ENCODE measurements around the gene LSMEM2. TPM values are rescaled to one million over a fixed set of nuclear protein-coding genes. Genes with fewer than 3 reads are reported as not detected.
A peak's percentile ranks its signal among the peaks of the same experiment; 100 is the strongest.

Gene LSMEM2
- total and polyA plus RNA-seq, 9 of the 15 experiments (the other 6 are each of a cell fraction or from before 2014, with no cell fraction given), result not detected

GRCh38 chr3:50266836-50267235, 12.1 kb upstream of the LSMEM2 start:
- FAIRE-seq (no peak), DNase-seq (ENCODE audit: extremely low read depth in 1 of 4, low spot score in 3 of 4) (no peak), ATAC-seq (no peak)
- no peaks in the 10 kb centered on the region for H3K9me3 ChIP-seq (replicated peaks; ENCODE audit: control insufficient read depth, insufficient read depth, low read depth, low read length)
- peak overlapping the region in 1 of 2 experiments; percentile 81; a peak in 2 of 4 replicates for H3K9ac ChIP-seq (ENCODE audit: insufficient read depth in 1 of 2, low read depth in 2 of 2, low read length in 2 of 2)
- ChIA-PET CTCF (ENCODE audit: low intra/inter-chr PET ratio) (interaction anchor here (1.5 kb wide), 1 partner anchor 40 kb away, joined by 3 read pairs; no protein-coding TSS in a partner anchor), POLR2A (no interaction called here)
- H3K4me2 ChIP-seq (ENCODE audit: insufficient read depth, low read length), result no peak overlapping the region
- no peaks in the 10 kb centered on the region for H3K79me2 ChIP-seq (ENCODE audit: control insufficient read depth, insufficient read depth, low read length)
- TF ChIP-seq SRSF1 (IDR thresholded peaks at IDR 0.05; ENCODE audit: low read depth, low read length) (no peak), ZBTB9 (CRISPR knock-in tag; IDR thresholded peaks at IDR 0.05) (peak; percentile 47; the same call in 1 of the 2 replicates), CCNT2 (IDR thresholded peaks at IDR 0.05; ENCODE audit: borderline replicate concordance, extremely low read depth, insufficient read length, low read depth, low read length) (no peak)
- in situ Hi-C loops (cut with MboI) (no loop called here), intact Hi-C loops (cut with micrococcal nuclease) (no loop called here)
- H3K27me3 ChIP-seq (ENCODE audit: control insufficient read depth in 2 of 2, insufficient read depth in 2 of 2, low read length in 2 of 2), result no peaks in the 10 kb centered on the region
- H3K4me3 ChIP-seq, result no peak overlapping the region
- H2AFZ ChIP-seq (ENCODE audit: low read depth, low read length), result no peak overlapping the region
- peaks cover 3 to 54% of the 10 kb centered on the region in 2 experiments; a peak in 4 of 5 replicates for H3K4me1 ChIP-seq (replicated peaks in 1 of 2; ENCODE audit: control insufficient read depth in 2 of 2, insufficient read depth in 2 of 2, low read length in 2 of 2)
- 24% methylated on average over 6 of the region's 7 CpGs for WGBS (ENCODE audit: insufficient coverage, low coverage, missing lambda C conversion rate)
- H4K20me1 ChIP-seq (replicated peaks; ENCODE audit: control insufficient read depth, insufficient read depth, low read length), result no peaks in the 10 kb centered on the region; the same call in 1 of the 2 replicates
- no peaks in the 10 kb centered on the region for H3K9me1 ChIP-seq (ENCODE audit: control insufficient read depth, insufficient read depth, low read length)
- H3K36me3 ChIP-seq (ENCODE audit: control insufficient read depth, insufficient read depth, low read length), result no peaks in the 10 kb centered on the region
- no peak overlapping the region for H3K27ac ChIP-seq (ENCODE audit: extremely low read depth, low read depth, low read length)
- BruUV-seq (replicated peaks), result no TSS peak
